SK-N-SH (cell line): ENCODE data around the gene BTK. TPM values are rescaled to one million over a fixed set of nuclear protein-coding genes. Genes with fewer than 3 reads are reported as not detected.
A peak's percentile ranks its signal among the peaks of the same experiment; 100 is the strongest.

ENCODE experiments used
- CTCF ChIA-PET: fragments of 300-600, 350-600 bp; formaldehyde crosslinking; extraction: SDS; loops from one replicate; lab custom pipeline; 2021; lab: Yijun Ruan, JAX
- POLR2A ChIA-PET: fragments of 350-600 bp; sonication (Branson Sonifier 250); formaldehyde crosslinking; extraction: SDS; loops from one replicate; lab custom pipeline; 2020; ENCODE audit warnings: antibody characterized with exemption, inconsistent platforms; lab: Yijun Ruan, JAX
- DNase-seq: peaks from one replicate; pipeline ENCODE4 v3.0.0; 2012
- H2AFZ ChIP-seq: fragments of 200-600 bp; sonication (generic); 2 replicates; pipeline ENCODE4 v1.8.1; 2016; ENCODE audit warnings: antibody characterized with exemption, mild to moderate bottlenecking, low read depth
- H3F3A ChIP-seq: fragments of 200-600 bp; sonication (generic); replicated peaks from 2 replicates; pipeline ENCODE3; 2016; ENCODE audit warnings: antibody characterized with exemption, mild to moderate bottlenecking; ENCODE audit not compliant: insufficient read depth
- H3K27ac ChIP-seq, 2 experiments: fragments of 200-500 bp in 1 of 2; fragments of 200-600 bp in 1 of 2; sonication (Bioruptor generic) in 1 of 2; sonication (generic), shearing (Covaris generic) in 1 of 2; 2 replicates each; pipeline versions ENCODE4 v1.5.1 to v1.6.1; 2014 to 2016; ENCODE audit warnings: low read depth in 2 of 2, inconsistent platforms in 1 of 2, low read length in 1 of 2, mild to moderate bottlenecking in 1 of 2, mixed read lengths in 1 of 2
- H3K27me3 ChIP-seq: fragments of 200-600 bp; sonication (generic), shearing (Covaris generic); 2 replicates; pipeline ENCODE4 v1.6.1; 2016; ENCODE audit warnings: mixed run types; ENCODE audit not compliant: insufficient read depth
- H3K36me3 ChIP-seq, 2 experiments: fragments of 200-500 bp in 1 of 2; fragments of 200-600 bp in 1 of 2; sonication (Bioruptor generic) in 1 of 2; sonication (generic) in 1 of 2; replicated peaks in 1 of 2; 2 replicates each; pipeline versions ENCODE3 to v1.5.1; 2014 to 2016; ENCODE audit warnings: low read length in 1 of 2, mild to moderate bottlenecking in 1 of 2; ENCODE audit not compliant: insufficient read depth in 2 of 2, control insufficient read depth in 1 of 2
- H3K4me1 ChIP-seq, 2 experiments: fragments of 200-500 bp in 1 of 2; fragments of 200-600 bp in 1 of 2; sonication (Bioruptor generic) in 1 of 2; sonication (generic), shearing (Covaris generic) in 1 of 2; 2 replicates each; pipeline versions ENCODE4 v1.5.1 to v1.6.1; 2014 to 2016; ENCODE audit warnings: low read depth in 1 of 2, low read length in 1 of 2, mixed run types in 1 of 2; ENCODE audit not compliant: insufficient read depth in 2 of 2, control insufficient read depth in 1 of 2
- H3K4me2 ChIP-seq: fragments of 200-600 bp; sonication (generic), shearing (Covaris generic); 2 replicates; pipeline ENCODE4 v1.6.1; 2017; ENCODE audit warnings: mixed run types
- H3K4me3 ChIP-seq, 2 experiments: fragments of 200-500 bp in 1 of 2; fragments of 200-600 bp in 1 of 2; sonication (Bioruptor generic) in 1 of 2; sonication (generic), shearing (Covaris generic) in 1 of 2; 2 replicates each; pipeline versions ENCODE4 v1.5.1 to v1.8.1; 2014 to 2016; ENCODE audit warnings: low read depth in 2 of 2, inconsistent platforms in 1 of 2, low read length in 1 of 2, mild to moderate bottlenecking in 1 of 2, mixed read lengths in 1 of 2, moderate library complexity in 1 of 2
- H3K79me2 ChIP-seq: fragments of 200-600 bp; sonication (generic); 2 replicates; pipeline ENCODE4 v1.8.1; 2017; ENCODE audit warnings: mild to moderate bottlenecking; ENCODE audit not compliant: insufficient read depth
- H3K9ac ChIP-seq: fragments of 200-600 bp; sonication (generic); 2 replicates; pipeline ENCODE4 v1.6.1; 2017; ENCODE audit warnings: mixed run types
- H3K9me2 ChIP-seq: fragments of 200-600 bp; sonication (generic); 2 replicates; pipeline ENCODE4 v1.6.1; 2017; ENCODE audit warnings: mixed run types
- H3K9me3 ChIP-seq: fragments of 200-600 bp; sonication (generic); 2 replicates; pipeline ENCODE4 v1.6.1; 2017; ENCODE audit warnings: mixed run types, mild to moderate bottlenecking, moderate library complexity
- H4K20me1 ChIP-seq: fragments of 200-600 bp; sonication (generic); 2 replicates; pipeline ENCODE4 v1.6.1; 2017; ENCODE audit warnings: mild to moderate bottlenecking, mixed run types; ENCODE audit not compliant: insufficient read depth
- EP300 ChIP-seq, 2 experiments: IDR thresholded peaks; 2 replicates each; pipeline versions ENCODE4 v1.4.0 to v1.6.1; 2012; ENCODE audit warnings: borderline replicate concordance in 1 of 2, low read depth in 1 of 2, low read length in 1 of 2
- EZH2phosphoT487 ChIP-seq: fragments of 200-600 bp; sonication (generic); IDR thresholded peaks from 2 replicates; pipeline ENCODE4 v1.6.1; 2017; ENCODE audit warnings: low read depth, mixed run types, mild to moderate bottlenecking, antibody characterized with exemption, moderate library complexity, borderline replicate concordance
- GATA2 ChIP-seq: sonication (generic); formaldehyde crosslinking; IDR thresholded peaks from 2 replicates; pipeline ENCODE4 v1.5.0; 2020; ENCODE audit warnings: mild to moderate bottlenecking, missing genetic modification reagents
- JUND ChIP-seq: IDR thresholded peaks from 2 replicates; pipeline ENCODE4 v1.4.0; 2012
- MEF2A ChIP-seq: IDR thresholded peaks from 2 replicates; pipeline ENCODE4 v1.4.0; 2012; ENCODE audit warnings: low read depth, borderline replicate concordance
- MXI1 ChIP-seq: IDR thresholded peaks from 2 replicates; pipeline ENCODE4 v1.6.1; 2012; ENCODE audit warnings: mild to moderate bottlenecking, low read depth, low read length, improper control_type of control experiment
- NFIC ChIP-seq: IDR thresholded peaks from 2 replicates; pipeline ENCODE4 v1.4.0; 2012; ENCODE audit warnings: borderline replicate concordance
- NRF1 ChIP-seq: IDR thresholded peaks from 2 replicates; pipeline ENCODE4 v1.6.1; 2012; ENCODE audit warnings: low read depth, mild to moderate bottlenecking, low read length
- POLR2AphosphoS5 ChIP-seq: IDR thresholded peaks from 2 replicates; pipeline ENCODE4 v1.6.1; 2012; ENCODE audit warnings: low read depth, low read length
- RXRA ChIP-seq: IDR thresholded peaks from 2 replicates; pipeline ENCODE4 v1.4.0; 2012; ENCODE audit warnings: low read depth, mild to moderate bottlenecking, borderline replicate concordance
- SMC3 ChIP-seq: IDR thresholded peaks from 2 replicates; pipeline ENCODE4 v1.6.1; 2012; ENCODE audit warnings: low read depth, low read length, improper control_type of control experiment
- TCF12 ChIP-seq: IDR thresholded peaks from 2 replicates; pipeline ENCODE4 v1.4.0; 2012
- WGBS: methylation state at CpG from one replicate; pipeline ENCODE4 v1.1.6; 2017; ENCODE audit warnings: low lambda C conversion rate; 5-methylcytosine and 5-hydroxymethylcytosine counted together
- polyA plus RNA-seq, 3 experiments: library from polyadenylated mRNA; depleted of rRNA; stranded (reverse); fragments of >200 nt; gene quantifications; 2 replicates each; pipeline ENCODE4 v1.2.3, GENCODE V29; 2012
- TF ChIP-seq, protein P1 (sequence below): IDR thresholded peaks from 2 replicates; pipeline ENCODE4 v1.4.0; 2012; ENCODE audit warnings: low read depth, borderline replicate concordance
- TF ChIP-seq, protein P2 (sequence below): fragments of 150-350 bp; IDR thresholded peaks from 2 replicates; pipeline ENCODE4 v1.6.1; 2016; ENCODE audit warnings: mild to moderate bottlenecking, low read depth, low read length
- TF ChIP-seq, protein P3 (sequence below): fragments of 150-350 bp; IDR thresholded peaks from 2 replicates; pipeline ENCODE4 v1.6.1; 2017; ENCODE audit warnings: antibody characterized with exemption, low read length, low read depth, borderline replicate concordance

BTK gene
- polyA plus RNA-seq, 1 of the 3 experiments (the other 2 are of a cell fraction): not detected

DNA sequence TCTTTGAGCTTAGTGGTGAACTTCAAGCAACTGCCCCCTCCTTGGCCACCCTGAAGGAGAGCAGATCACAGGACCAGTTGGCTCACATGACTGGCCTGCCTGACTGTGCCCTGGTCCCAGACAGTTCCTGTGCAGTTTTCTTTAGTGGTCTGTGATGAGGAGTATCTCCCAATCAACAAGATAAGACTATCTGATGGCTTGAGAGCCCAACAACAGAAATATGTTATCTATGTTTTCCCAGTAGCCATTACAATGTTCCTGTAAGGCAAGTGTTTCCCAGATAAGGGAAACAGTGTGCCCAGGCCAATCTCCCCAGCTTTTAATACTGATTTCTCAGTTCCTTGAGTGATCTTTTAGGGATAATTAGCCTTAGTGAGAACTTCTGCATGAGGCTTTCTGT, 23.2 kb downstream of the BTK start:
- H2AFZ ChIP-seq: no peak overlapping the region
- no peak overlapping the region for H3K4me2 ChIP-seq
- H3F3A ChIP-seq: no peaks in the 10 kb centered on the region
- POLR2A ChIA-PET: interaction anchor here (0.7 kb wide), 1 partner anchor 27 kb away, joined by 3 read pairs; no protein-coding TSS in a partner anchor
- H3K4me3 ChIP-seq: no peak overlapping the region
- H3K79me2 ChIP-seq: no peaks in the 10 kb centered on the region
- H3K9me3 ChIP-seq: no peaks in the 10 kb centered on the region
- no peak overlapping the region for H3K9ac ChIP-seq
- H3K36me3 ChIP-seq: no peaks in the 10 kb centered on the region
- no peaks in the 10 kb centered on the region for H4K20me1 ChIP-seq
- CTCF ChIA-PET: interaction anchor here (1.1 to 1.4 kb wide), 2 partner anchors 13 to 27 kb away, joined by 3 to 6 read pairs; partner anchors contain the start of gene RPL36A
- peaks cover 20% of the 10 kb centered on the region for H3K27me3 ChIP-seq
- H3K4me1 ChIP-seq: peaks cover 0 to 2% of the 10 kb centered on the region in 2 experiments; a peak in 1 of 4 replicates
- no peaks in the 10 kb centered on the region for H3K9me2 ChIP-seq
- H3K27ac ChIP-seq: no peak overlapping the region
- TF ChIP-seq JUND (no peak), POLR2AphosphoS5 (no peak), MXI1 (no peak), EP300 (IDR thresholded peaks at IDR 0.05; ENCODE audit: borderline replicate concordance in 1 of 2, low read depth in 1 of 2, low read length in 1 of 2) (peak in 1 of 2 experiments; percentile 37; a peak in 1 of 4 replicates), NFIC (no peak), SMC3 (no peak), RXRA (no peak), MEF2A (no peak), GATA2 (CRISPR knock-in tag) (peak; percentile 30; the same call in 1 of the 2 replicates), TCF12 (no peak), NRF1 (no peak)
- TF ChIP-seq, protein P1, sequence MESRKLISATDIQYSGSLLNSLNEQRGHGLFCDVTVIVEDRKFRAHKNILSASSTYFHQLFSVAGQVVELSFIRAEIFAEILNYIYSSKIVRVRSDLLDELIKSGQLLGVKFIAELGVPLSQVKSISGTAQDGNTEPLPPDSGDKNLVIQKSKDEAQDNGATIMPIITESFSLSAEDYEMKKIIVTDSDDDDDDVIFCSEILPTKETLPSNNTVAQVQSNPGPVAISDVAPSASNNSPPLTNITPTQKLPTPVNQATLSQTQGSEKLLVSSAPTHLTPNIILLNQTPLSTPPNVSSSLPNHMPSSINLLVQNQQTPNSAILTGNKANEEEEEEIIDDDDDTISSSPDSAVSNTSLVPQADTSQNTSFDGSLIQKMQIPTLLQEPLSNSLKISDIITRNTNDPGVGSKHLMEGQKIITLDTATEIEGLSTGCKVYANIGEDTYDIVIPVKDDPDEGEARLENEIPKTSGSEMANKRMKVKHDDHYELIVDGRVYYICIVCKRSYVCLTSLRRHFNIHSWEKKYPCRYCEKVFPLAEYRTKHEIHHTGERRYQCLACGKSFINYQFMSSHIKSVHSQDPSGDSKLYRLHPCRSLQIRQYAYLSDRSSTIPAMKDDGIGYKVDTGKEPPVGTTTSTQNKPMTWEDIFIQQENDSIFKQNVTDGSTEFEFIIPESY: no peak
- TF ChIP-seq, protein P2, sequence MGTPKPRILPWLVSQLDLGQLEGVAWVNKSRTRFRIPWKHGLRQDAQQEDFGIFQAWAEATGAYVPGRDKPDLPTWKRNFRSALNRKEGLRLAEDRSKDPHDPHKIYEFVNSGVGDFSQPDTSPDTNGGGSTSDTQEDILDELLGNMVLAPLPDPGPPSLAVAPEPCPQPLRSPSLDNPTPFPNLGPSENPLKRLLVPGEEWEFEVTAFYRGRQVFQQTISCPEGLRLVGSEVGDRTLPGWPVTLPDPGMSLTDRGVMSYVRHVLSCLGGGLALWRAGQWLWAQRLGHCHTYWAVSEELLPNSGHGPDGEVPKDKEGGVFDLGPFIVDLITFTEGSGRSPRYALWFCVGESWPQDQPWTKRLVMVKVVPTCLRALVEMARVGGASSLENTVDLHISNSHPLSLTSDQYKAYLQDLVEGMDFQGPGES: no peak
- TF ChIP-seq, protein P3, sequence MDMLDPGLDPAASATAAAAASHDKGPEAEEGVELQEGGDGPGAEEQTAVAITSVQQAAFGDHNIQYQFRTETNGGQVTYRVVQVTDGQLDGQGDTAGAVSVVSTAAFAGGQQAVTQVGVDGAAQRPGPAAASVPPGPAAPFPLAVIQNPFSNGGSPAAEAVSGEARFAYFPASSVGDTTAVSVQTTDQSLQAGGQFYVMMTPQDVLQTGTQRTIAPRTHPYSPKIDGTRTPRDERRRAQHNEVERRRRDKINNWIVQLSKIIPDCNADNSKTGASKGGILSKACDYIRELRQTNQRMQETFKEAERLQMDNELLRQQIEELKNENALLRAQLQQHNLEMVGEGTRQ: no peak
- no peak for DNase-seq

DNA sequence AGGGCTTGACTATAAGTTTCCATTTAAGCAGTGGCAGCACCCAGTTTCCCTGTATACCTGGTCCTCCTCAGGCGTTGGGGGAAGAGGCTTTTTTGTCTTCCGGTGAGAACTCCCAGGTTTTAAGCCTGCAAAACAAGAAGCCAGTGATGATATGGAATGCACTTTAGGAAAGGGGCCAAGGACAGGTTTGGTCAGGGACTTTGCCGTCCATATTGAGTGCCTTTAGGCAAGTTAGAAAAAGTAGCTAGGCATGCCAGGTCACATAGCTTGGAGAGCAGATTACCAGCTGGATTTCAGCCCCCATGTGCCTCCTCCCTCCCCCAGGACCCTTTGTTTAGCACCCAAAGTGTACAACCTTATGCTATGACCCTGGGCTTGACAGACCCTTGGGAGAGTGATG, 23.9 kb downstream of the BTK start:
- H3K9me3 ChIP-seq: no peaks in the 10 kb centered on the region
- peaks cover 20% of the 10 kb centered on the region for H3K27me3 ChIP-seq
- no peak overlapping the region for H3K9ac ChIP-seq
- no peaks in the 10 kb centered on the region for H4K20me1 ChIP-seq
- no peaks in the 10 kb centered on the region for H3F3A ChIP-seq
- H3K79me2 ChIP-seq: no peaks in the 10 kb centered on the region
- H3K4me1 ChIP-seq: peaks cover 0 to 2% of the 10 kb centered on the region in 2 experiments; a peak in 1 of 4 replicates
- TF ChIP-seq EZH2phosphoT487 (no peak), NFIC (no peak), SMC3 (no peak)
- TF ChIP-seq, protein P3: no peak
- whole genome bisulfite sequencing: 40% methylated on average over 3 of the region's 3 CpGs
- ChIA-PET CTCF (interaction anchor here (1.1 to 1.4 kb wide), 2 partner anchors 12 to 28 kb away, joined by 3 to 6 read pairs; partner anchors contain the start of gene RPL36A), POLR2A (no interaction called here)
- no peak overlapping the region for H3K27ac ChIP-seq
- no peak overlapping the region for H3K4me3 ChIP-seq
- DNase-seq: no peak
- H3K9me2 ChIP-seq: no peaks in the 10 kb centered on the region
- no peaks in the 10 kb centered on the region for H3K36me3 ChIP-seq
- no peak overlapping the region for H3K4me2 ChIP-seq
- no peak overlapping the region for H2AFZ ChIP-seq
